Measurements from ENCODE around the gene HOXD3.

HOXD3 gene

GRCh38 chr2:176156807-176157498, at the start of gene HOXD3:
HOXD3 (plus strand) TSS chr2:176157307; CDS start chr2:176169115, 11,808 bp downstream.
- Mint-ChIP-seq H3K27ac (no peak within 1 kb of the TSS), H3K27me3 (peaks cover 95% of the 10 kb centered on the region), H3K4me3 (peak within 1 kb of the TSS; percentile 26)

GRCh38 chr2:176107731-176108181, 49.4 kb upstream of the HOXD3 start:
- Mint-ChIP-seq H3K27me3 (peaks cover 90% of the 10 kb centered on the region), H3K36me3 (ENCODE audit: low read depth) (no peaks in the 10 kb centered on the region), H3K4me3 (no peak overlapping the region), H3K4me1 (ENCODE audit: low read depth) (peaks cover 32% of the 10 kb centered on the region), H3K9me3 (no peaks in the 10 kb centered on the region), H3K27ac (no peak overlapping the region)
- DNase-seq: peak; percentile 21

More at GRCh38 chr2:176156807-176157498, at the start of gene HOXD3:
- no peaks in the 10 kb centered on the region for H3K9me3 Mint-ChIP-seq
- peaks cover 26% of the 10 kb centered on the region for H3K4me1 Mint-ChIP-seq (ENCODE audit: low read depth)
- H3K36me3 Mint-ChIP-seq (ENCODE audit: low read depth): no peaks in the 10 kb centered on the region
- DNase-seq: no peak

GRCh38 chr2:176109192-176109901, 47.8 kb upstream of the HOXD3 start:
- Mint-ChIP-seq H3K27me3 (peaks cover 90% of the 10 kb centered on the region), H3K4me1 (ENCODE audit: low read depth) (peaks cover 31% of the 10 kb centered on the region), H3K27ac (no peak overlapping the region), H3K36me3 (ENCODE audit: low read depth) (no peaks in the 10 kb centered on the region), H3K4me3 (no peak overlapping the region), H3K9me3 (no peaks in the 10 kb centered on the region)
- peak; percentile 25 for DNase-seq

GRCh38 chr2:176109946-176110345, 47.2 kb upstream of the HOXD3 start:
- Mint-ChIP-seq H3K36me3 (ENCODE audit: low read depth) (no peaks in the 10 kb centered on the region), H3K9me3 (no peaks in the 10 kb centered on the region), H3K27ac (no peak overlapping the region), H3K4me3 (no peak overlapping the region), H3K4me1 (ENCODE audit: low read depth) (peaks cover 26% of the 10 kb centered on the region), H3K27me3 (peaks cover 90% of the 10 kb centered on the region)
- DNase-seq: no peak

DNA sequence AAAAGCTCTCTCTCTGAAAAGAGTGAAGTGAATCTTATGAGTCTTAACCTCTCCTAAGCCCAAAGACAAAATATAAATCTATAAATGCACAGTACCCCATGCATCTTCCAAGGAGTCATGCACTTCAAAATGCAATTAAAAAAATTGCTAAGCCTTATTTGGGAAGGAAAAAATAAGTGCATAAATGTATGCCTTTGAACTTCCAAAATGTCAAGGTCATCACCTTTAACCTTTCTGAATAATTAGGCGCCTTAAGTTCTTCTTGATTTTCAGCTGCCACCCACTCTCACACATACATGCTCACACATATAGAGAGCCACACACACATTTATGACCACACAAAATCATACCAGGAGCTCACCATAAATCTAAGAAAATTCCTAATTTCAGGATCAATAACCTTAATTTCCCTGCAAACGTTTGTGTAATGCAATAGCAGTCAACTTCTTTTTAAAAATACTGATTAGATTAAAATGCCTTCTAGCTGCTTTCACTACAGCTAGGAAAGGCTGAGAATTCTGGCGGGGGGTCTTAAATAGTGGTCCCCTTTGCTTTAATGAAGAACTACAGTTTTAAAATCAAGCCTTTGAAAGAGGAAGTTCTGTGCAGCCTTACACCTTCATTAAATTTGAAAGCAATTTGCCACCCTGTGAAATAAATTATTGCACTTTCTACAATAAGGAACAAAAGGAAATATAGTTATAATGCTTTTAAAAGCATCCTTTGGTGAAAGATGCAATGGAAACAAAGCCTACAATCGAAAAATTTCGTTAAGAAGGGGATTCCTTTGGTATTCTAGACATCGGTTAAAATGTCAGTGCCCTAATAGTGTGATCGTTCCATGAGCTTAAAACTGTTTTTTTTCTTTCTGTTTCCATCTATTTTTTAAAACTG, 46.4 kb upstream of the HOXD3 start:
- Mint-ChIP-seq H3K27ac (no peak overlapping the region), H3K27me3 (peaks cover 90% of the 10 kb centered on the region), H3K4me3 (no peak overlapping the region), H3K9me3 (no peaks in the 10 kb centered on the region), H3K36me3 (ENCODE audit: low read depth) (no peaks in the 10 kb centered on the region), H3K4me1 (ENCODE audit: low read depth) (peaks cover 21% of the 10 kb centered on the region)
- DNase-seq: no peak

GRCh38 chr2:176111309-176111663, 45.8 kb upstream of the HOXD3 start:
- Mint-ChIP-seq H3K36me3 (ENCODE audit: low read depth) (no peaks in the 10 kb centered on the region), H3K9me3 (no peaks in the 10 kb centered on the region), H3K27ac (no peak overlapping the region), H3K4me3 (no peak overlapping the region), H3K27me3 (peaks cover 89% of the 10 kb centered on the region), H3K4me1 (ENCODE audit: low read depth) (peaks cover 18% of the 10 kb centered on the region)
- peak; percentile 29 for DNase-seq

DNA sequence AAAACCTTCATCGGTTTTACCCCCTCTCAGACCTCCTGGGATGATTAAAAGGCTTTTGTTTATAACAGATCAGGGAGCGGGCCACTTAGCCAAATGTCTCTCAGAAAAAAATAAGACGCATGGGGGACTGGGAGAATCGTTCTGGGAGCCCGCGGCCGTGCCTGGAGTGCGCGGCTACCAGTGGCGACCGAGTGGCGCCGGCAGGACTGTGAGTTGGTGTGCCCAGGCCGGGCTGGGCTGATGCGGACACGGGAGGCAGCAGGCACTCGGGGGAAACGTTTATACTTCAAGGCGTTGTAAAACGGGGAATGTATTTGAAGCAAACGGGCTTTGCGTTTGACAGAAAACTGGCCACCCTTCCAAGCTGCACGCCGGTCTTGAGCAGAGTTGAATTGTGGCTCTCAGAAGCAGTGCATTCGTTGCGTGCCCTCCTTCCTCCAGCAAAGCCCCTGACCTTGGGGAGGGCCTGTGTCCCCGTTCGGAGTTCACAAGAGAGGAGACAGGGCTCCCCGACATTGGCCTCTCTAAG, 45.2 kb upstream of the HOXD3 start:
- no peaks in the 10 kb centered on the region for H3K36me3 Mint-ChIP-seq (ENCODE audit: low read depth)
- H3K4me1 Mint-ChIP-seq (ENCODE audit: low read depth): peaks cover 15% of the 10 kb centered on the region
- H3K9me3 Mint-ChIP-seq: no peaks in the 10 kb centered on the region
- H3K4me3 Mint-ChIP-seq: no peak overlapping the region
- DNase-seq: peak; percentile 28
- H3K27ac Mint-ChIP-seq: peak overlapping the region; percentile 33
- H3K27me3 Mint-ChIP-seq: peaks cover 92% of the 10 kb centered on the region

DNA sequence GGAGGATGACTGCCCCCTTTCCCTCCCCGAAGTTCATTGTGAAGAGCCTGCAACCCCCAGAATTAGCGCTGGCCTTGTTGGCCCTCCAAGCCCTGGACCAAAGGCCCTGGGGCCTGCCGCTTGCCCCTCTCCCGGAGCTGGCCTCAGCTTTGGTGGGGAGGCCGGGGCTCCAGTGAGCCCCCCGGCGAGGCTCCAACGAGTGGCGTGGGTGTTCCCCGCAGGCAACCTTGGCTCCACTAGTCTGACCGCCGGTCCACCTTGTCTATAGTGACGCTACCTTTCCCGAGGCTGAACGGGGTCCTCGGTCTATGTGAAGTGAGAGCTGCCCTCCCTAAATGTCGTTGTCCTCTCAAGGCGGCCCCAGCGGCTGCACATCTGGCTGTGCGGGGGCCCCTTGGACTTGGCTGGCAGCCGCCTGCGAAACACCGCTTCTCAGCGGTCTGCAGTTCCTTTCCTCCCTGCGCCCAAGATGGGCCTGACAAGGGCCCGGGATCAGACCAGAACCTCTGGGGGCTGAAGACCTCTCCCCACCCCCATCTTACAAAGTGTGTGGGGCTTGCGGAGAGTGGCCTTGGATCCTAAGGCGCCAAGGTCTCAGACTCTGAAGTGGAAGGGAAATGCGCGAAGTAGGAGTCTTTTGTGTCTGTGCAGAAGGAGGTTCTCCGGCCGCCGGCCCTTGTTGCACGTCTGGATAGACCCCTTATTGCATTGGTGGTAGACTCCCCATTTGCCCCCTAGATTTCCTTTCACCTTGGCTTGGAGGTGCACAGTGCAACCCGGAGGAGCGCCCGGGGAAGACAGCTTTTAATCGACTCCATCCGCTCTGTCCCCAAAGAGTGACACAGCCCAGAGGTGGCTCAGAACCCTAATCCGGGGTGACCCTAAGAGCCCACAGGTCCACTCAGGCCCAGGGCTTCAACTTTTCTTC, 44.5 kb upstream of the HOXD3 start:
- H3K4me3 Mint-ChIP-seq: no peak overlapping the region
- peak; percentile 28 for DNase-seq
- H3K27ac Mint-ChIP-seq: no peak overlapping the region
- H3K27me3 Mint-ChIP-seq: peaks cover 94% of the 10 kb centered on the region
- H3K4me1 Mint-ChIP-seq (ENCODE audit: low read depth): peaks cover 11% of the 10 kb centered on the region
- H3K9me3 Mint-ChIP-seq: no peaks in the 10 kb centered on the region
- H3K36me3 Mint-ChIP-seq (ENCODE audit: low read depth): no peaks in the 10 kb centered on the region

DNA sequence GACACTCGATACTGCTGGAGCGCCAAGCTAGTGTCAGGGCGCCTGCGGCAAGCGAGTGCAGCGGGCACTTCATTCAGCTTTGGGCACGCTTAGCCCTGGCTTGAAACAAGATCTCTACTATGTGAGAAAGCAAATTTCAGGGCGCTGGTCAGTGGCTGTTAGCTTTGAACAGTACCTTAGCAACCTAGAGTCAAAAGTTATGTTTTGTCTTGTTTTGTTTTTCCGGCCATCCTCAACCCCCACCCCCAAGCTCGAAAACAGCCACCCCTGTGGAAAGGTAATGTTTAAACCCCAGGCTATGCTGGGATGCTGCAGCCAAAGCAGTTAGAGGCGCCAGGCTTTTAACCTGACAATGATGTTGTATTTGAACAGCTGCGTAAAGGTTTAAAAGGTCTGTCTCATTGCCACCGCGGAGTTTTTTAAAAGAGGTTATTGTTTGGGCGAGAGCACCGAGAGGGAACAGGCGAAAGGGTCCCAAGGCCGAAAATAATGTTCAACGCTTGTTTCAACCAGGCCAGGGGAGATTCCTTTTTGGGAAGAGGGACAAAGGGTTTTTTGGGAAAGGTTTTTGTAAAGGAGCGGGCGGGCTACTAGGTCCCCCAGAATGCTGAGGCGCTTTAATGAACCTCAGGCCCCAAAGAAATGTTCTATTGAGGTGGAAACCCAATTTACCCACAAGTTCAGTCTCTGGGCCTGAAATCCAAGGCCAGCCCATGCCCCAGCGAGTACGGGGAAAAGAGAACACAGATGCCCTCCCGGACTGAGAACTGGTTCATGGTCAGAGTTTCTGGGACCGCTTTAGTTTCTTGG, 42.8 kb upstream of the HOXD3 start:
- Mint-ChIP-seq H3K4me1 (ENCODE audit: low read depth) (peaks cover 9% of the 10 kb centered on the region), H3K36me3 (ENCODE audit: low read depth) (no peaks in the 10 kb centered on the region), H3K9me3 (peaks cover 3% of the 10 kb centered on the region), H3K4me3 (no peak overlapping the region), H3K27ac (no peak overlapping the region), H3K27me3 (peaks cover 98% of the 10 kb centered on the region)
- DNase-seq: no peak

- H3K27me3 Mint-ChIP-seq: peaks cover 98% of the 10 kb centered on the region
- peaks cover 3% of the 10 kb centered on the region for H3K9me3 Mint-ChIP-seq
- no peak overlapping the region for H3K27ac Mint-ChIP-seq
- no peak overlapping the region for H3K4me3 Mint-ChIP-seq
- DNase-seq: no peak
- no peaks in the 10 kb centered on the region for H3K36me3 Mint-ChIP-seq (ENCODE audit: low read depth)
- H3K4me1 Mint-ChIP-seq (ENCODE audit: low read depth): peaks cover 8% of the 10 kb centered on the region
Observed at GRCh38 chr2:176114930-176115625, 42.0 kb upstream of the HOXD3 start.

DNA sequence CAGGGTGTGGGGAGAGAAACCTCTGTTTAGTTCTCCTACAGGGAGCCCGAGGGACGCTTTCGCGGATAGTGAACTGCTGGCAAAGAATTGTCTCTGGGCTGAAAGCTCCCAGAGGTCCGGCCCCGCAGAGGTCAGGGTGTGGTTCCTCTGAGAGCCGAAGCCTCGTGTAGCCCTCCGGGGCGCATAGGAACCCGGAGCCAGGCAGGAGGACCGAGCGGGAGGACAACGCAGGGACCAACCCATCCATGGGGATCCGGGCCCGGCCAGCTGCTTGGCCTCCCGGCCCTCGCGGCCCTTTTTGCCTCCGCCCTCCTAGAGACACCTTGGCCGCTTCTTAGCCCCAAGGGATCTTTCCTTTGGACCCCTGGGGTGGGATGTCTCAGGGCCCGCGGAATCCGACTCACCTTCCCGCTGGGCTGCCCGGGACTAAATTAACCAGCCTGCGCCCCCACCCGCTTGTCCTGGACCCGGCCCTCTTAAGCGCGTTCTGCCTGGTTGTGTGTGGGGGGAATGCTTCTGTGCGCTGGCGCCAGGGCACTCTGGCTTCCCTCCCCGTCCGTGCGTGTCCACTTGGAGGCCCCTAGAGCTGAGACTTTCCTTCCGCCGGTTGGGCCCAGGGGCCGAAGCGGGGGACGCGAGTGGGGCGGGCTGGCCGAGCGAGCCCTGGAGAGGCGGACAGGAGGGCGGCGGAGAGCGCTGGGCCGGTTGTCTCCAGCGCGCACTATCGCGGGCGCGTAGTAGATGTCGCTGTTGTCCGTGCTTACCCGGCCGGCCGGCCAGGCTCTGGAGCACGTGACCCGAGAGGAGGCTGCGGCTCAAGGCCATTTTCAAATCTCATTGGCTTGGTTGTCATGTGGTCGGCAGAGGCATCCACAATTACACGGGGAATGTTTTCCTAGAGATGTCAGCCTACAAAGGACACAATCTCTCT, 41.0 kb upstream of the HOXD3 start, which contains the start of gene HOXD10:
Gene HOXD10 (plus strand): TSS at position 896 of the 931 bp plus-strand sequence. CDS start 56 bp downstream, outside the sequence.
- peaks cover 3% of the 10 kb centered on the region for H3K9me3 Mint-ChIP-seq

More for the DNA sequence above, 41.0 kb upstream of the HOXD3 start, which contains the start of gene HOXD10:
- no peak for DNase-seq
- H3K36me3 Mint-ChIP-seq (ENCODE audit: low read depth): no peaks in the 10 kb centered on the region
- peaks cover 7% of the 10 kb centered on the region for H3K4me1 Mint-ChIP-seq (ENCODE audit: low read depth)
- peaks cover 98% of the 10 kb centered on the region for H3K27me3 Mint-ChIP-seq
- no peak within 1 kb of the TSS for H3K27ac Mint-ChIP-seq
- no peak within 1 kb of the TSS for H3K4me3 Mint-ChIP-seq
